ENCODE measurements around the gene TIMP2.
"Not testable (repeated sequence)": the region's sequence is repeated elsewhere in the genome, so short reads cannot be mapped to it uniquely, and the experiment has no call there.

TIMP2 gene

DNA sequence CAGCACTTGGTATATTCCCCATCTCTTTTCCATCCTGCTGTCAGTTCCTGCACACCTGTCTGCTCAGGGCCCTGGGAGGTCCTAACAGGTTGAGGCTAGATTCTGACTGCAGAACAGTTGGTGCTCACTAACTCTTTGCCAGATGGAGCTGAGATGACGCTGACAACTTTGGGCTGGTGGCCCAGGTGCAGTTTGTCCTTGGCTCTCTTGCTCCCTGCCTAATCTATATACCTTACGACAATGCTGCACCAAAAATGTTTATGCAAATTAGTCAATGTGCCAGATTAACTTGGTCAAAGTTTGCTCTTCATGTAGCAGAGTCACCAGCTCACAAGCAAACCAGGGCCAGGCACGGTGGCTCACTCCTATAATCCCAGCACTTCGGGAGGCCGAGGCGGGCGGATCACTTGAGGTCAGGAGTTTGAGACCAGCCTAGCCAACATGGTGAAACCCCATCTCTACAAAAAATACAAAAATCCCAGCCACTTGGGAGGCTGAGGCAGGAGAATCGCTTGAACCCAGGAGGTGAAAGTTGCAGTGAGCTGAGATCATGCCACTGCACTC is 48.2 kb downstream of the TIMP2 start:
- H3K9me3 ChIP-seq (ENCODE audit: control insufficient read depth, insufficient read depth, low read length); H3K9ac ChIP-seq (ENCODE audit: low read depth, low read length); H3K36me3 ChIP-seq (ENCODE audit: insufficient read depth, low read length): not testable (repeated sequence)
- peaks cover 16% of the 10 kb centered on the region for H3K4me1 ChIP-seq (ENCODE audit: insufficient read depth, low read length)

DNA sequence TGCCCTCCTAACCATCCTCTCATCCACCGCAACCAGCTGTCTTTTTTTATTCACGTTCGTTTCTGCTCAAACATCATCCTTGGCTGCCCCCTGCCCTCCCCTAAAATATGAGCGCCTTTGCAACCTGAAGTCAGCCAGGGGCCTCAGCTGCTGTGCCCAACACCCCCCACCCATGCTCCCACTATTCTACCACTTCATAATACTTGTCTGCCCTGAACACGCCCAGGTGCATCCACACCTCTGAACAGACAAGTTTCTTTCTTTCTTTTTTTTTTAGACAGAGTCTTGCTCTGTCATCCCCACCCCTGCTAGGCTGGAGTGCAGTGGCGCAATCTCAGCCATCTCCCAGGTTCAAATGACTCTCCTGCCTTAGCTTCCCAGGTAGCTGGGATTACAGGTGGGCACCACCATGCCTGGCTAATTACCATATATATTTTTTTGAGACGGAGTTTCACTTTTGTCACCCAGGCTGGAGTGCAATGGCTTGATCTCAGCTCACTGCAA is 49.0 kb downstream of the TIMP2 start:
- Histone ChIP-seq H3K4me1 (ENCODE audit: insufficient read depth, low read length) (peaks cover 16% of the 10 kb centered on the region), H3K9ac (ENCODE audit: low read depth, low read length) (no peak overlapping the region), H3K9me3 (ENCODE audit: control insufficient read depth, insufficient read depth, low read length) (no peaks in the 10 kb centered on the region), H3K36me3 (ENCODE audit: insufficient read depth, low read length) (no peaks in the 10 kb centered on the region)

DNA sequence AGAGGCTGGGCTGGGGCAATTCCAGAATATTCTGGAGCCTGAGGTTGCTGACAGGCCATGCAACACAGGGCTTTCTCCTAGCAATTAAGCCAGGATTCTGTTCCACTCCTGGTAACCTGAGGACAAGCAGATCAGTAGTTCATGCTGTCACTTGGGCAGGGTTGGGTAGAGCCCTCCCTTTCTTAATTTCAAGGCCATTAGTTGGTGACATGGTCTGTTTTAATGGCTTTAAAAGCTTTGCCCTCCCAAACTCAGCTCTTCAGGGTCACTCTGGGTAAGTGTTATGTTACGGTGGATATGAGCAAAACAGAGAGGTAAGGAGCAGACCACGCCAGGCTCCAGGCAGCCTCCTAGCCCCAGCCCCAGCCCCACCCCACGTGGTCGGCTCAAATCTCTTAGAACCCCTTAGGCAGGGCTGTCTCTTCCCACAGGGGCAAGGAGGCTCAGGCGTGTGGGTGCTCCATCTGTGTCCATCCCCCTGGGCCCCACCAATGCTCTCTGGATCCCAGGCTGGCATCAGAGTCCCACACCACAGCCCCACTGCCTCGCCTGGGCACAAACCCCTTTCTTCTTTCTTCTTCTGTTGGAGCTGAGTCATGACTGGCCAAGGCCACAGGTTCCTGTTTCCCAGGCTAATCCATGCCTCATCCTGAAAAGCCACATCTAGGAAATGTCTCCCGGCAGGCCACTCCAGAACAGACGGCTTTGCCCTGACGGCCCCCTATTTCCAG is 49.7 kb downstream of the TIMP2 start:
- Histone ChIP-seq H3K9ac (ENCODE audit: low read depth, low read length) (no peak overlapping the region), H3K36me3 (ENCODE audit: insufficient read depth, low read length) (peaks cover 2% of the 10 kb centered on the region; the same call in 1 of the 2 replicates)

DNA sequence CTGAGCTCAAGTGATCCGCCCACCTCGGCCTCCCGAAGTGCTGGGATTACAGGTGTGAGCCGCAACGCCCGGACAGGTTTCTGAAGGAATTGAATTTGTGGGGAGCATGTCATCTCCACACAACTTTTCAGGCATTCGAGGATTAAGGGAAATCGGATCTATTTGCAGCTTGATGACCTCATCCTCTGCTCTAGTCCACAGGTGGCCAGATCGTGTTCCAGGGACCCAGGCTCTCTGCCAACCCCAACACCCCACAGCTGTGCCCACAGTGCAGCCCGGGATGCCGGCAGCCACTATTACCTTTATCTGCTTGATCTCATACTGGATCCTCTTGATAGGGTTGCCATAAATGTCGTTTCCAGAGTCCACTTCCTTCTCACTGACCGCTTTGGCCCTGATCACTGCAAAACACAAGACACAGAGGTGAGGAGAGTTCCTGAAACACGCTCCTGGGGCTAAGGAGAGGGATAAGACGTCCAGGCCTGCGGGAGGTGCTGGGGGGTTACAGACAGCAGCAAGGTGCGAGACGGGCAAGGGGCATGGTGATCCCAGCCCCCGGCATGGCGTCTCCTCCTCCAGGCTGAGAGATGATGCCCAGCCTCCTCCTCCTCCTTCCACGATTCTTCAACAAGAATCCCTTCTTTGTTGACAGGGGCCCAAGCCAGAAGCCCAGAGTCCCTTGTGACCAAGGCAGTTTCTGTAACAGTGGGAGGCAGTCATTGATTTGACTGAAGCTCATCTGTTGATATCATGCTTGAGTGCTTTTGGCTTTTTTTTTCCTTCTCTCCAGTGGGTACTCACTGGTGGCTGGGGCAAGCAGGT is 51.5 kb downstream of the TIMP2 start:
- H3K9ac ChIP-seq (ENCODE audit: low read depth, low read length) = no peak overlapping the region
- H3K4me1 ChIP-seq (ENCODE audit: insufficient read depth, low read length) = peaks cover 3% of the 10 kb centered on the region; the same call in 1 of the 2 replicates
- peaks cover 2% of the 10 kb centered on the region; the same call in 1 of the 2 replicates for H3K36me3 ChIP-seq (ENCODE audit: insufficient read depth, low read length)

More for the DNA sequence above, 49.7 kb downstream of the TIMP2 start:
- H3K9me3 ChIP-seq (ENCODE audit: control insufficient read depth, insufficient read depth, low read length) = no peaks in the 10 kb centered on the region
- H3K4me1 ChIP-seq (ENCODE audit: insufficient read depth, low read length) = peaks cover 16% of the 10 kb centered on the region

DNA sequence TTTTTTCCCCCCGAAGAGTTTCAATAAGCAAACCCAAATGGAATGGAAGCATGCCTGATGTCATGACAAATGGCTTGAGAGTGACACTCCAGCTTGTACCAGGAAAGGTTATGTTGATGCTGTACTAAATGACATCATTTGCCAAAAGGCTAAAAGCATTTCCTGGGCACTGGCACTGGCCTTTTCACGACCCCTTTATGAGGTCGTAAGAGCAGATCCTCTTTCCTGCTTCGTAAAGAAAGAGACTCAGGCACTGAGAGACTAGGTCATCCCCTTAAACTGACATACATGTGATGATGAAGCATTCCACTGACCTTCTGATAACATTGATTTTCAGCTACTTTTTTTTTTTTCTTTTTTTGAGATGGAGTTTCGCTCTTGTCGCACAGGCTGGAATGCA is 52.7 kb downstream of the TIMP2 start:
- Histone ChIP-seq H3K9ac (ENCODE audit: low read depth, low read length) (no peak overlapping the region), H3K36me3 (ENCODE audit: insufficient read depth, low read length) (peaks cover 2% of the 10 kb centered on the region; the same call in 1 of the 2 replicates), H3K4me1 (ENCODE audit: insufficient read depth, low read length) (peaks cover 3% of the 10 kb centered on the region; the same call in 1 of the 2 replicates), H3K9me3 (ENCODE audit: control insufficient read depth, insufficient read depth, low read length) (no peaks in the 10 kb centered on the region)

More for the DNA sequence above, 51.5 kb downstream of the TIMP2 start:
- H3K9me3 ChIP-seq (ENCODE audit: control insufficient read depth, insufficient read depth, low read length) = no peaks in the 10 kb centered on the region

DNA sequence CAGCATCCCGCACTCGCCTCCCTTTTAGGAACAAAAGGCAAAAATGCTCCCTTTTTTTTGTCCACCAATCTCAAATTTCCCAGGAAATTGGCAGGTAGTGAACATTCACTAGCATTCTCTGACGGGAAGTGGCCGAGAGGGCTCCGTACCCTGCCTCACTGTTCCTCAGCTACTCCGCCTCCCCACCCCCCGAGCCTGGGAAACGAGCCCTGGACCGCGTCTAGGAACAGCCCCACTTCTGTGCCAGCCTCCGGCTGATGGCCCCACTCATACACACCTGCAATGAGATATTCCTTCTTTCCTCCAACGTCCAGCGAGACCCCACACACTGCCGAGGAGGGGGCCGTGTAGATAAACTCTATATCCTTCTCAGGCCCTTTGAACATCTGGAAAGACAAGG is 54.6 kb downstream of the TIMP2 start:
- Histone ChIP-seq H3K9me3 (ENCODE audit: control insufficient read depth, insufficient read depth, low read length) (no peaks in the 10 kb centered on the region), H3K36me3 (ENCODE audit: insufficient read depth, low read length) (peaks cover 2% of the 10 kb centered on the region; the same call in 1 of the 2 replicates), H3K4me1 (ENCODE audit: insufficient read depth, low read length) (no peaks in the 10 kb centered on the region; the same call in 1 of the 2 replicates), H3K9ac (ENCODE audit: low read depth, low read length) (no peak overlapping the region)

DNA sequence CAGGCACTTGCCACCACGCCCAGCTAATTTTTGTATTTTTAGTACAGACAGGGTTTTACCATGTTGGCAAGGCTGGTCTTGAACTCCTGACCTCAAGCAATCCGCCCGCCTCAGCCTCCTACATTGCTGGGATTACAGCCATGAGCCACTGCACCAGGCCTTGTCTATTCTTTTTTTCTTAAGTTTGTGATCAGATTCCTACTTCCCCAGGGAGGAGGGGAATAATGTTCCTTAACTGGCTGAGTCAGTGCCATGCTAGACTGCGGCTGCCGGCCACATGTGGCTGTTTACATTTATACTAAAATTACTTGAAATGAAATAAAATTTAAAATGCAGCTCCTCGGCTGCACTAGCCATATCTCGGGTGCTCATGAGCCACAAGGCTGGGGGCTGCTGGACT is 56.8 kb downstream of the TIMP2 start:
- H3K9me3 ChIP-seq (ENCODE audit: control insufficient read depth, insufficient read depth, low read length) = no peaks in the 10 kb centered on the region
- peaks cover 2% of the 10 kb centered on the region; the same call in 1 of the 2 replicates for H3K36me3 ChIP-seq (ENCODE audit: insufficient read depth, low read length)
- no peaks in the 10 kb centered on the region for H3K4me1 ChIP-seq (ENCODE audit: insufficient read depth, low read length)
- H3K9ac ChIP-seq (ENCODE audit: low read depth, low read length) = no peak overlapping the region

DNA sequence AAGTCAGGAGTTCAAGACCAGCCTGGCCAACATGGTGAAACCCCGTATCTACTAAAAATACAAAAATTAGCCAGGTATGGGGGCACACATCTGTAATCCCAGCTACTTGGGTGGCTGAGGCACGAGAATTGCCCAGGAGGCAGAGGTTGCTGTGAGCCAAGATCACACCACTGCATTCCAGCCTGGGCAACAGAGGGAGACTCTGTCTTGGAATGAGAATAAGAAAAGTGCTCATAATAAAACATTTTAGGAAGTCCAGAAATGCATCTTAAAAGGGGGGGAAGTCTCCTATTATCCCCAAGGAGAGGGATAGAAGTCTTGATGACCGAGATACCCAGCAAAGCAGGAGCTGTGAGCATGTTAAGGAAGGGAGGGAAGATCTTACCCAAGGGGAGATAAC is 58.1 kb downstream of the TIMP2 start:
- H3K9ac ChIP-seq (ENCODE audit: low read depth, low read length); H3K36me3 ChIP-seq (ENCODE audit: insufficient read depth, low read length); H3K4me1 ChIP-seq (ENCODE audit: insufficient read depth, low read length); H3K9me3 ChIP-seq (ENCODE audit: control insufficient read depth, insufficient read depth, low read length): not testable (repeated sequence)

DNA sequence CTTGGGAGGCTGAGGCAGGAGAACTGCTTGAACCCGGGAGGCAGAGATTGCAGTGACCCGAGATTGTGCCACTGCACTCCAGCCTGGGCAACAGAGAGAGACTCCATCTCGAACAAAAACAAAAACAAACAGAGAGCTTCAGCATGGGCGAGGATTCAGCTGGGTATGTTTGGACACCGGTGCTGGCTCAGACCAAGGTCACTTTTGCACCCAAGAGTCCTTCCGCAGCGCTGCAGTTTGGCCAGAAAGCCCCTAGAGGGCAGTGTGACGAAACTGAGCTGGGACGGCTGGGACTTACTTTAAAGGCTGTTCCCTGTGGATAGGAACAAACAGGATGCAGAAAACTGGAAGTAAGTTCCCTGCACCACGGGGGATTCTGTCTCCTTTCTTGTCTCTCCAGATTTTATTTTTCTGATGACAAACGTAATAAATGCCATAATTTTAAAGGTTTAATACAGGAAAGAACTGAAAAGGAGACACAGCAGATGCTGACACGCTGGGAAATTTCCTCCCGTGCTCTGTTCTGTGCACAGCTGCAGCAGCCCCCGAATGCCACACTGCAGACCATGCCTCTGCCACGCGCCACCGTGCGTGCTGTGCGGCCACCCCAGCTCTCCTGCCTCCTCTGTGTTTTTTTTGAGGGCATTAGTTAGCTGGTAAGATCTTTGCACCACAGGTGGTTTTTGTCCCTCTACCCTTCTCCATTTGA is 59.4 kb downstream of the TIMP2 start:
- Histone ChIP-seq H3K4me1 (ENCODE audit: insufficient read depth, low read length) (peaks cover 10% of the 10 kb centered on the region; the same call in 1 of the 2 replicates), H3K36me3 (ENCODE audit: insufficient read depth, low read length) (peaks cover 2% of the 10 kb centered on the region; the same call in 1 of the 2 replicates), H3K9ac (ENCODE audit: low read depth, low read length) (no peak overlapping the region), H3K9me3 (ENCODE audit: control insufficient read depth, insufficient read depth, low read length) (no peaks in the 10 kb centered on the region)

DNA sequence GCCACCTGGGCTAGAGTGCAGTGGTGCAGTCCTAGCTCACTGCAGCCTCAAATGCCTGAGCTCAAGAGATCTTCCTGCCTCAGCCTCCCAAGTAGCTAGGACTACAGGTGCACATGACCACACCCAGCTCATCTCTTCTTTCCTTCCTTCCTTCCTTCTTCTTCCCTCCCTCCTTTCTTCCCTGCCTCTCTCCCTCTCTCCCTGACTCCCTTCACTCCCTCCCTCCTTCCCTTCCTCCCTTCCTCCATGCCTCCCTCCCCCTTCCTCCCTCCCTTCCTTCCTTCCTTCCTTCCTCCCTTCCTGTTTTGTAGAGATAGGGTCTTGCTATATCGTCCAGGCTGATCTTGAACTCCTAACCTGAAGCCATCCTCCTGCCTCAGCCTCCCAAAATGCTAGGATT is 61.1 kb downstream of the TIMP2 start:
- no peaks in the 10 kb centered on the region for H3K36me3 ChIP-seq (ENCODE audit: insufficient read depth, low read length)
- H3K4me1 ChIP-seq (ENCODE audit: insufficient read depth, low read length) = peaks cover 10% of the 10 kb centered on the region; the same call in 1 of the 2 replicates
- H3K9ac ChIP-seq (ENCODE audit: low read depth, low read length) = no peak overlapping the region
- no peaks in the 10 kb centered on the region for H3K9me3 ChIP-seq (ENCODE audit: control insufficient read depth, insufficient read depth, low read length)

DNA sequence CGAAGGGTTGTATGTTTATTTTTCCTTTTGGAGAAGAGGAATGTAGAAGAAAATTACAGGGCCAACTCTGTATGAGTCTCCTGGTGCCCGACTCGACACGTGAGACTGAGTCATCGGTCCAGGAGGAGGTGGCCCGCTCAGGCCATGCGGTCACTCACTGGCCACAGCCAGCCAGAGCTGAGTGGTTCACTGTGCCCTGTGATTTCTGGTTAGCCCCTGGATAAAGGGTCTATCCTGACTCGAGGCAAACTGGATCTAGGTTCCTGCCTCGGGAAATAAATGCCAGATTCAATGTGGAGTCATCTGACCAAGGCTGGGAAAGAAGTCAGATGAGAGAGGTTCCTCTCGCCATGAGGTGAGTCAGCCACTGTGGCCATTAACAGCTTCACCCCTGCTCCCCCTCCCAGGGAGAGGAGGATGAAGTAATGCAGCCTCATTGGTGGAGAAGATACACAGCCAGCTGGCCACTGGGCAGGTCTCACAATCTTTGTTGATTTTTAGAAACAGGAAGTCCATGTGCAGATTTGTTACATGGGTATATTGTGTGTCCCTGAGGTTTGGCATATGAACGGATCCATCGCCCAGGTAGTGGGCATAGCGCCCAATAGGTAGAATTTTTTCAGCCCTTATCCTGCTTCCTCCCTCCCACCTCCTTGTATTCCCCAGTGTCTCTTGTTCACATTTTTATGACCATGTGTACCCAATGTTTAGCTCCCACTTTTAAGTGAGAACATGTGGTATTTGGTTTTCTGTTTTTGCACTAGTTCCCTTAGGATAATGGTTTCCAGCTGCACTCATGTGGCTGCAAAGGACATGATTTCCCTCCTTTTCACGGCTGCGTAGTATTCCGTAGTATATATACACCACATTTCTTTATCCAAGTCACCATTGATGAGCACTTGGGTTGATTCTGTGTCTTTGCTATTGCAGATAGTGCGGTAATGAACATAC is 62.8 kb downstream of the TIMP2 start:
- no peak overlapping the region for H3K9ac ChIP-seq (ENCODE audit: low read depth, low read length)
- H3K9me3 ChIP-seq (ENCODE audit: control insufficient read depth, insufficient read depth, low read length) = no peaks in the 10 kb centered on the region
- H3K4me1 ChIP-seq (ENCODE audit: insufficient read depth, low read length) = peaks cover 10% of the 10 kb centered on the region; the same call in 1 of the 2 replicates
- no peaks in the 10 kb centered on the region for H3K36me3 ChIP-seq (ENCODE audit: insufficient read depth, low read length)

DNA sequence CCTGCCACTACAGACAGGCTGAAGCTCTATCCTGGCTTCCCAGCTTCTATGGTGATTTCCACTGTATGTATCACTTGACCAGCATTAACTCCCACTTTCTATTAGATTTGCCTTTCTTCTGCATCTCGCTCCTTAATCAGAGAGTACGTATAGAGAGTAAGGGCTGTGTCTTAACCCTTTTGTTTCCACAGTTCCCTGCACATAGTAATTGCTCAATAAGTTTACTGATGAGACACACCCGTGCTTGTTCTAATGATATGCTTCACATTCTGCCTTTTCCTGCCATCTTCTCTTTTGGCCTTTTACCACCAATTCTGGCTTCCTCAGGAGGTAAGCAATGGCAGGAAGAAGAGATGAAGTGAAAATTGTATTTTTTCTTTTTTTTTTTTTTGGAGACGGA is 64.0 kb downstream of the TIMP2 start:
- H3K9me3 ChIP-seq (ENCODE audit: control insufficient read depth, insufficient read depth, low read length) = no peaks in the 10 kb centered on the region
- H3K4me1 ChIP-seq (ENCODE audit: insufficient read depth, low read length) = peaks cover 10% of the 10 kb centered on the region; the same call in 1 of the 2 replicates
- no peaks in the 10 kb centered on the region for H3K36me3 ChIP-seq (ENCODE audit: insufficient read depth, low read length)
- H3K9ac ChIP-seq (ENCODE audit: low read depth, low read length) = no peak overlapping the region

DNA sequence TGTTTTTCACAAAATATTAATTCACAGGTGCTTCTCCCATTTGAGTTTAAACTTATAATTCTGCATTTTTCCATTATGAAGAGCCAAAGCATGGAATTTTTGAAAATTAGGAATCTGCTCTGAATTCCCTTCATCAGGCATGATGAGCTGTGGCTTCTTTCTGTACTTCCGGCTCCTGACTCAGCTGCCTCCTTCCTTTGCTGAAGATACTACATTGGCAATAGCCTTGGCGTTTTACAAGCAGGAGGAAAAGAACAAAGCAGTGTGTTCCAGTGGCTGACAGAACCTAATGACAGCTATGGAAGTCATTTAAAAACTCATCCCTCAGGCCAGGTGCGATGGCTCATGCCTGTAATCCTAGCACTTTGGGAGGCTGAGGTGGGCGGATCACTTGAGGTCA is 66.1 kb downstream of the TIMP2 start:
- H3K4me1 ChIP-seq (ENCODE audit: insufficient read depth, low read length) = peaks cover 10% of the 10 kb centered on the region; the same call in 1 of the 2 replicates
- H3K9me3 ChIP-seq (ENCODE audit: control insufficient read depth, insufficient read depth, low read length) = no peaks in the 10 kb centered on the region
- H3K9ac ChIP-seq (ENCODE audit: low read depth, low read length) = no peak overlapping the region
- no peaks in the 10 kb centered on the region for H3K36me3 ChIP-seq (ENCODE audit: insufficient read depth, low read length)

Data from ES-I3 (cell line).